IPS-NIHi7 (cell line): ENCODE measurements around the gene MAST4.

Source experiments
- DNase-seq: peaks from one replicate; pipeline ENCODE4 v3.0.0; 2012; ENCODE audit warnings: mixed read lengths; ENCODE audit errors: extremely low spot score

MAST4 gene

GRCh38 chr5:67020096-67020615 is 424.0 kb downstream of the MAST4 start:
- no peak for DNase-seq

GRCh38 chr5:67021031-67021430 is 424.8 kb downstream of the MAST4 start:
- no peak for DNase-seq

- no peak for DNase-seq
Observed at GRCh38 chr5:67021521-67021920, 425.3 kb downstream of the MAST4 start.

DNA sequence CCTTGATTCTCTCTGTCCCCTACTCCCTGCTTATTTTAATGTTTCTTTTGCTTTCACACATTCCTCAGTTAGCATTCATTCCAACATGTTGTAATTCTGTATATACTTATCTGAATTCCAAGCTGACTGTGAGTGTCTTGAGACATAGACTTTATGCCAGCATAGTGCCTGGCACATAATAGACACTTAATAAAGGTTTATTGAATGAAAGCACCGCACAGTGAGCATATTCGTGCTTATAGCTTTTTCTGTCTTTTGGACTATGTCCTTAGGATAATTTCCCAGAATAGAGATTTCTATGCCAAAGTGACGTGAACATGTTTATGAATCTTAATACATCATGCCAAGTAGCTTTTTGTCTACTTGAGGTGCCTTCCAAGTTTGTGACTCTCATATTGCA is 425.8 kb downstream of the MAST4 start:
- DNase-seq, result no peak

DNA sequence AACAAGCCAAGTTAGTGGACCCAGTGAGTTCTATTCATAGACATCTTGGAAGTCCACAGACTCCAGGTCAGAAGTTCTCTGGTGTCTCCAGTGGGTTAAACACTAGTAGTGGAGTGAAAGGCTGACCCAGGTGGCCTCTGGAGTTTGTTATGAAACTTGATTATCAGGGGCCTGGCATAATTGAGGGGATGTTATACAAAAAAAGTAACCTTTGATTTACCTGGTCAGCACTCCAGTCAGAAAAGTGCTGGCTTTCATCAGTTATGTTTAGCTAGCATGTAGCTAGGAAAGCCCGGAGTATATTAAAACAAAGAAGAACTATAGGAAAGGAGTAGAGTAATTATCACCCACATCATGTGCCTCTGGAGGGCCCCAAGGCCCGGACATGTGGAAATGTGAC is 429.3 kb downstream of the MAST4 start:
- DNase-seq, result no peak

DNA sequence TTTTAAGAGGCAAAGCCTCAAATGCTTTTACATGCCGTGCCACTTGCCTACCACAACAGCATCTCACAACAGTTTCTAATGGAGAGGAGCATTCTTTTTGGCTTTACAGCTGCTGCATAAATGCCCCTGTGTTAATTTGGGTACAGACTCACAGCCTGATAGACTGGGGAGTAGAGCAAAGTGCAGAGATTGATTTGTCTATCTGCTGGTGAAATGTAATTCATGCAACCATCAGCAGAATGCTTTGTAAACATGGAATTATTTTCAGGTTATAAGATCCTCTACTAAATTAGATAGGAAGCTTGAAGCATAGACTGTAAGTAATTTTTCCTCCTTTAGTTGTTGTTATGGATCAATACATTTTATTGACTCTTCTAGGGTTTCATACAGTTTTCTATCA is 430.1 kb downstream of the MAST4 start:
- no peak for DNase-seq

DNA sequence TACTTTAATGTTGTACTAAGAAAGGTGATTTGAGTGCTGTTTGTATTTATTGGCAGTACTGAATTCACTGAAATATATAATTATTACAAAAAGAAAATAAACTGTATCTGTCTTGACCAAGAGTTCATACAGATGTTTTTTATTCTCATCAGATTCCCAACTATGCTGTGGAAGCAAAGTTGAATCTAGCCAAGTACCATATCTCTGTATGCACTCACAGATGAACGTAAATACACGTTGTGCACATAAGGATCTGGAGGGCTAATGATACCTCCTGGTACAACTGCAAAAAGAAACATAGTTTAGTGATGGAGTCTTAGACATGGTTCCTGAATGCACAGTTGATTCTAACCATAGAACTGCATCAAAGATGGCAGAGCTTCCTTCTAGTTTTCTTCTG is 431.0 kb downstream of the MAST4 start:
- no peak for DNase-seq

DNA sequence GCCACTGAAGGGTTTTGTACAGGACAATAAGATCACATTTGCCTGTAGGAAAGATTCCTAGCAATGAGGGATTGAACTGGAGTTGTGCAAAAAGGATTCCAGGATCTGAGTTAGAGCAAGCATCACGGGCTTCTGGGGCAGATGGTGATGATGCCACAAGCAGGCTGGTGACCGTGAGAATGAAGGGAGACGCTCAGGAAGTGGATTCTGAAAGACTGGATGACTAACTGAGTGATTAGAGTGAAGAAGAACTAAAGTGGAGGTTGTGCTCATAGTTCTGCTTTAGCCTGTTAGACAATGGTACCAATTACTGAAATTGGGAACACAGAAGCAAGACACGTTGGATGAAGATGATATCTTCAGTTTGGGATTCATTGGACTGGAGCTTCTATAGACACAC is 432.2 kb downstream of the MAST4 start:
- no peak for DNase-seq

DNA sequence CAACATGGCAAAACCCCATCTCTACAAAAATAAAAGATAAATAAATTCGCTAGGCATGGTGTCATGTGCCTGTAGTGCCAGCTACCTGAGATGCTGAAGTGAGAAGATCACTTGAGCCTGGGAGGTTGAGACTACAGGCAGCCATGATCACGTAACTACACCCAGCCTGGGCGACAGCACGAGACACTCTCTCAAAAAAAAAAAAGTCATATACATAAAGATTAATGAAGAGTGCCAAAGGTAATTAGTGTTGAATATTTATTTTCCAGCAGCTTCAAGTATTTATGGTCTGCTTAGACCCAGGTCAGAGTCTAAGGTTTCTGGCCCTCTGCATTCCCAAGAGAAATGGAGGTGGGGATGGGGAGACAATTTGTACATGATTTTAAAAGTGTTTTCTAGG is 432.7 kb downstream of the MAST4 start:
- no peak for DNase-seq

DNA sequence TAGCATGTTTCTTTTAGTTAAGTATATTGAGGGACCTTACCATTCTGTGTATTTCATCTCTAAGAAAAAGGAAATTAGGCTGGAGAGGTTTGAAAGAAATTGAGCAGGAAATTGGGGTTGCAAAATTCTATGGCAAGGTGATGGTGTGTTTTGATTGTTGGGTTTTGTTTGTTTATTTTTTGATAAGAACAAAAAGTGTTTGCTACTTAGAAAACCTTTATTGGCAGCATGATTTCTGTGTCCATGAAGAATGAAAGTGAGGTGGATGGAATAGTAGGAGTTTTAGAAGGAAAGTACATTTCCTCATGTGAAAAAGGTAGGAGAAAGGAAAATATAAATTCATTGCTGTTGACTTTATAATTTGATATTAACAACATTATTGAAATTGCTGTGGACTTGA is 433.3 kb downstream of the MAST4 start:
- no peak for DNase-seq

DNA sequence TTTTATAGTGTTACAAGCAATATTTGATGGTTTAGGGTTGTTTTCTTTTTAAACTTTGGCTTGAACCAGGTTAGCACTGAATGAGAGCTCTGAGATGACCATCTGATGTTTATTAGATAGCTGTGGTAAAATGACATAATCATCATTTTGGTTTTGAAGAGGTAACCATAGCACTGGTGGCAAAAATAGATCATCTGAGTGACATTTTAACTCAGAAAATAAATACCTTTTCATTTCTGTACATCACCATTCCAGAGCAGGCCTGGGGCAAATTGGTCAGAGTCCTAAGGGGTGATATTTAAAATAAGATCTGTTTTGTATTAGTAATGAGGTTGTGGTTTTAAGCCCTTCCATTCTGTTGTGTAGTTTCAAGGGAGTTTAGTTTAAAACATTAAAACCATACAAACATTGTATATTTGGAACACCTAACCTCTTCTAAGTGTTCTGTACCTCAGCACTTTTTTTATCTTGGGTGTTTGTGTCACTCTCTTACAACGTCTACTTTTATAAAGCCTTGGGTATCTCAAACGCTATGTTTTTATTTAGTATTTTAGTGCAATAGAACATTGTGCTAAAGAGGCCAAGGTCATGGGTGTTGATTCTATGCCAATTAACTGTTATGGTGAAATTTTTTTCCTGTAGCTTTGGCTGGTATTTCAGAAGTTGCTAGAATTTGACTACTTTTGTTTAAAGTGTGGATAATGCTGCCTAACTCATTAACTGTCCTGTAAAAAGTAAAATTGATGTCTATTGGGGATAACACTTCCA is 434.3 kb downstream of the MAST4 start:
- DNase-seq, result no peak

DNA sequence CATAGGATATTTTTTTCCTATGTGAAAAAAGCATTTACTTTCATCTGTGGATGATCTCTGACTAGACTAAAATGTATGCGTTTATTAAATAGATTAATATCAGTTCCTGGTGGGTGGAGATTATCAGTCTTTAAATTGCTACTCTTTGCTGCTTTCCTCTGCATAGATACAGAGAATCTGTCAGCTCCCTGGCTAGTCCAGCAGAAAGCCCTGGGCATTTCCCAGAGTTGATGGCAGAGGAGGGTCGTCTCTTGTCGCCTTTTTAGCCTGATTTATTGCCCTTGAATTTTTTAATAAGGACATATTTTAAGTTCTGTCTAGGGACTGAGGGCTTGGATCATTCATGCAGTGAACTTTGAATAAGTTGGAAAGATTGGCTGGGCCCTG is 434.9 kb downstream of the MAST4 start:
- no peak for DNase-seq

- no peak for DNase-seq
Observed at GRCh38 chr5:67031692-67032091, 435.5 kb downstream of the MAST4 start.

- DNase-seq, result no peak
Observed at GRCh38 chr5:67032921-67033664, 436.9 kb downstream of the MAST4 start.

DNA sequence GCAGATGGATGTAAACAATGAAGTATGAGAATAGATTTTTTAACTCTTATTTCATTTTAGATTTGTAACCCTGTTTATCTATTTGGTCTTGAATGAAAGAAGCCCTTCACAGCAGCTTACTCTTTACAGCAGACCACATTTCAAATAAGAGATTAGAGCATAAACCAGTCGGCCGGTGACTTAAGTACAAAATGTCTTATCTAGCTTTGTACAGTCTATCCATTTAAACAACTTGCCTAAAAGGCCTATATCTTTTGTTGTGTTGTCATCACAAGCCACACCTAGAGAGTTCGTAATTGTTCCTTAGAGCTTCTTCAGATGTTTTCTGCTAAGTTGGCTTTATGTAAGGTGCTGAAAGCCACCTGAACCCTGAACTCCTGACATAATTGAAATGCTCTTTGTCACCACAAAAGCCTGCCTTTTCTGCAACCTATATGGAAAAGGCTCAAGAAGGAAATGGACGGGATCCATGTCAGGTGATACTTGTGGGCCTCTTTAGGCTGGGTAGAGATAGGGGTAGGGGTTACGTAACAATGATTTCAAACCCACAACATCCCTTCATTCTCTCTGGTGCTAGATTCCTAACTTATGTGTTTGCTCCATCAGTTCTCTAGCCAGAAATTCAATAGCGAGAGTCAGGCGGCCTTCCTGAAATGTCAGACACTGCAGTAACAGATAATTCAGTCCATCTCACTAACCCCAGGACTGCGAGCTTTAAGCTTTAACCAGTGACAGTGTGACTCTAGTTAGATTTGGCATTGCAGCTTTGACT is 437.9 kb downstream of the MAST4 start:
- no peak for DNase-seq

GRCh38 chr5:67035098-67035740 is 439.0 kb downstream of the MAST4 start:
- no peak for DNase-seq

DNA sequence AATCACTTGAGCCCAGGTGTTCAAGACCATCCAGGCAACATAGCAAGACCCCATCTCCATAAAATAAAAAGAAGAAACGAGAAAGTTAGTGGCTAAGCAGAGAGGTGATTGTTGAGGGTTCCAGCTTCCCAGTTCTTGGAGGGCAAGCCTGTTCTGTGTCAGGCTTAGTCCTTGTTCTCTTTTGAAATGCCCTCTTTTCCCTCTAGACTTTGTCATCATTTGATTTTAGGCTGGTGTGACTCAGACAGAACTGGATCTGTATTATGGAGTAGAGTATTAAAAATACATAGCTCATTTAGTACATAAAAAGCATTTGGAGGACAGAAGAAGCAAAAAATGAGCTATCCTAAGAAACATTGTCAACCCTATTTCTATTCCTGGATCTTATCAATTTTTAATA is 441.0 kb downstream of the MAST4 start:
- DNase-seq, result no peak

- DNase-seq, result no peak
Observed at GRCh38 chr5:67038817-67039603, 442.8 kb downstream of the MAST4 start.

DNA sequence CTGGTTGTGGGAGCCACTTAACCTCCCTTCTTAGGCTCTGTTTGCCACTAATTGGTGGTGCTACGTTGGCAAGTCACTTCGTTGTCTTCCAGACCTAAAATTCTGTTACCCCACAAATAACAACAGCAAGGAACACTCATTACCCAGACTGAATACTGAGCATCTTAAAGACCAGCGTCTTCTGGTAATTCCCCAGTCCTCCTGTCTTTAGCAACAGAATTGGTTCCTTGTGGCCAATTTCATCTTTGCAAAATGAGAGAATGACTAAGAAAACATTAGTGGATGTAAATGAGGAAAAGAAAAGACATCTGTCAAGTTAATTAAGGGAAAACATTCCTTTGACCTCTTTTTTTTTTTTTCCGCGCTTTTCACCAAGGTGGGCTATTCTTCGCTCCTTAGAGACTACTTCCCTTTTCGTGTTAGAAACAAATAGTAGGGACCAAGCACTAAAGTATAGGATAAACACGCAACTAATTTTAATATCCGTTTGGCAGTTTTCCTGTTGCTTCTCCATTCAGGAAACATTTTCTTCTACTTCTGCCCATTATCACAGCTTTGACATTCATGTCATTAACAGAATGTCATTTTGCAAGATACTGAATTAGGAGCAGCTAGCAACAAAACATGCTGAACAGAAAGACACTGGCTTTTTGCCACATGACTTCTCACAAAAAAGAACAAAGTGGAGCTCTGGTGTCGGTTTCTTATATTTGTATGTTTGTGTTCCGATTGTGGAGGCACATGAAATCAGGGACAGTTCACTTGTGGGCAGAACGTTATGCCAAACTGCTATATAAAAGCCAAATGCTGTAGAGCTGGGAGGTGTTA is 446.2 kb downstream of the MAST4 start:
- DNase-seq, result no peak

GRCh38 chr5:67043796-67044511 is 447.8 kb downstream of the MAST4 start:
- DNase-seq, result no peak
